HCT116 (cell line): ENCODE results near the gene MLH3. TPM values are rescaled to one million over a fixed set of nuclear protein-coding genes. Genes with fewer than 3 reads are reported as not detected.

Source experiments
- ATAC-seq: fragments of 200-7000 bp; cut with Tn5 transposase; 2 replicates; pipeline ENCODE4 v1.9.1; 2020; ENCODE audit warnings: mild to moderate bottlenecking, moderate library complexity
- BruUV-seq: library from RNA; stranded (reverse); fragments of 400-500 nt; replicated peaks from 2 replicates; lab custom pipeline; 2021; lab: Mats Ljungman, UMichigan
- CTCF ChIA-PET: fragments of 300-600 bp; sonication (Branson Sonifier 250); formaldehyde crosslinking; loops from one replicate; lab custom pipeline; 2021; ENCODE audit warnings: antibody characterized with exemption; lab: Charles Lee
- POLR2A ChIA-PET: fragments of 300-600, 350-600 bp; sonication (Branson Sonifier 250); formaldehyde crosslinking; loops from one replicate; lab custom pipeline; 2021; ENCODE audit warnings: antibody characterized with exemption; lab: Charles Lee
- RAD21 ChIA-PET, 2 experiments: fragments of 300-600 bp; sonication (Branson Sonifier 250); formaldehyde crosslinking; loops; one replicate each; lab custom pipeline; 2023; ENCODE audit warnings: low total read pairs in 2 of 2; ENCODE audit not compliant: uncharacterized antibody in 2 of 2, unreplicated experiment in 2 of 2, low non-redundant PET in 1 of 2; lab: Charles Lee
- DNase-seq: peaks from one replicate; pipeline ENCODE4 v3.0.0-alpha.2; 2010; ENCODE audit warnings: low read depth, low spot score
- H2AFZ ChIP-seq: fragments of 200-600 bp; shearing (Covaris generic), sonication (generic); 2 replicates; pipeline ENCODE4 v1.6.1; 2017; ENCODE audit warnings: low read depth, mixed run types, mixed read lengths, antibody characterized with exemption, low read length; ENCODE audit not compliant: poor library complexity, severe bottlenecking
- H3K27ac ChIP-seq: 2 replicates; pipeline ENCODE4 v1.5.1; 2012; ENCODE audit warnings: low read depth, low read length
- H3K27me3 ChIP-seq: fragments of 200-600 bp; sonication (generic); 2 replicates; pipeline ENCODE4 v1.6.1; 2016; ENCODE audit warnings: mixed run types, low read length, mixed read lengths; ENCODE audit not compliant: insufficient read depth
- H3K36me3 ChIP-seq, 2 experiments: fragments of 200-500 bp in 1 of 2; fragments of 200-600 bp in 1 of 2; sonication (Bioruptor generic) in 1 of 2; sonication (generic) in 1 of 2; 2 replicates each; pipeline versions ENCODE4 v1.5.1 to v1.6.1; 2014 to 2016; ENCODE audit warnings: low read length in 2 of 2, inconsistent platforms in 1 of 2, mixed read lengths in 1 of 2, mixed run types in 1 of 2; ENCODE audit not compliant: insufficient read depth in 2 of 2, control insufficient read depth in 1 of 2
- H3K4me1 ChIP-seq, 2 experiments: fragments of 200-600 bp in 1 of 2; sonication (generic) in 1 of 2; 2 replicates each; pipeline versions ENCODE4 v1.5.1 to v1.6.1; 2012 to 2017; ENCODE audit warnings: low read length in 2 of 2, inconsistent platforms in 1 of 2, mild to moderate bottlenecking in 1 of 2, mixed read lengths in 1 of 2, mixed run types in 1 of 2, moderate library complexity in 1 of 2; ENCODE audit not compliant: insufficient read depth in 2 of 2, control insufficient read depth in 1 of 2
- H3K4me2 ChIP-seq: fragments of 200-600 bp; sonication (generic); 2 replicates; pipeline ENCODE4 v1.6.1; 2017; ENCODE audit warnings: mixed run types, low read length, mixed read lengths
- H3K4me3 ChIP-seq, 2 experiments: fragments of 200-600 bp in 1 of 2; sonication (generic) in 1 of 2; replicated peaks in 1 of 2; 2 replicates each; pipeline ENCODE4 v1.5.1; 2011 to 2016; ENCODE audit warnings: low read length in 2 of 2, control low read depth in 1 of 2, low read depth in 1 of 2, mild to moderate bottlenecking in 1 of 2, mixed read lengths in 1 of 2, mixed run types in 1 of 2
- H3K79me2 ChIP-seq: fragments of 200-600 bp; sonication (generic); 2 replicates; pipeline ENCODE4 v1.6.1; 2017; ENCODE audit warnings: mild to moderate bottlenecking, mixed run types, low read length, moderate library complexity, mixed read lengths; ENCODE audit not compliant: insufficient read depth
- H3K9ac ChIP-seq: fragments of 200-600 bp; sonication (generic); 2 replicates; pipeline ENCODE4 v1.6.1; 2016; ENCODE audit warnings: low read length, mixed read lengths
- H3K9me2 ChIP-seq: fragments of 200-600 bp; sonication (generic), shearing (Covaris generic); 2 replicates; pipeline ENCODE4 v1.6.1; 2017; ENCODE audit warnings: mixed run types, mild to moderate bottlenecking, moderate library complexity; ENCODE audit not compliant: insufficient read depth
- H3K9me3 ChIP-seq, 2 experiments: fragments of 200-500 bp in 1 of 2; fragments of 200-600 bp in 1 of 2; sonication (Bioruptor generic) in 1 of 2; sonication (generic) in 1 of 2; 2 replicates each; pipeline ENCODE4 v1.6.1; 2014 to 2017; ENCODE audit warnings: low read length in 2 of 2, mixed read lengths in 2 of 2, inconsistent platforms in 1 of 2, low read depth in 1 of 2, mild to moderate bottlenecking in 1 of 2, mixed run types in 1 of 2, moderate library complexity in 1 of 2; ENCODE audit not compliant: control insufficient read depth in 1 of 2, insufficient read depth in 1 of 2
- H4K20me1 ChIP-seq: fragments of 200-600 bp; sonication (generic), shearing (Covaris generic); 2 replicates; pipeline ENCODE4 v1.6.1; 2017; ENCODE audit warnings: mixed run types, mild to moderate bottlenecking, moderate library complexity; ENCODE audit not compliant: insufficient read depth
- ELF1 ChIP-seq: IDR thresholded peaks from 2 replicates; pipeline ENCODE4 v1.6.1; 2012; ENCODE audit warnings: low read depth, borderline replicate concordance
- EZH2 ChIP-seq: fragments of 200-600 bp; sonication (generic); IDR thresholded peaks from 2 replicates; pipeline ENCODE4 v1.6.1; 2017; ENCODE audit warnings: antibody characterized with exemption, mixed run types
- JUND ChIP-seq: IDR thresholded peaks from 2 replicates; pipeline ENCODE4 v1.6.1; 2012
- POLR2A ChIP-seq: IDR thresholded peaks from 2 replicates; pipeline ENCODE4 v1.7.0; 2011; ENCODE audit warnings: borderline replicate concordance; ENCODE audit not compliant: insufficient read depth, insufficient read length; ENCODE audit errors: extremely low read depth
- POLR2AphosphoS5 ChIP-seq: IDR thresholded peaks from 2 replicates; pipeline ENCODE4 v1.6.1; 2011; ENCODE audit warnings: mild to moderate bottlenecking, low read depth, low read length, moderate library complexity
- RAD21 ChIP-seq: IDR thresholded peaks from 2 replicates; pipeline ENCODE4 v1.6.1; 2012; ENCODE audit warnings: low read depth, mild to moderate bottlenecking
- SIN3A ChIP-seq: IDR thresholded peaks from 2 replicates; pipeline ENCODE4 v1.6.1; 2012; ENCODE audit warnings: low read depth
- SP1 ChIP-seq: IDR thresholded peaks from 2 replicates; pipeline ENCODE4 v1.6.1; 2012; ENCODE audit warnings: low read depth
- SRF ChIP-seq: IDR thresholded peaks from 2 replicates; pipeline ENCODE4 v1.6.1; 2012; ENCODE audit warnings: low read depth
- TCF7L2 ChIP-seq: IDR thresholded peaks from 2 replicates; pipeline ENCODE4 v1.7.0; 2011; ENCODE audit warnings: borderline replicate concordance, inconsistent platforms; ENCODE audit not compliant: insufficient read depth, insufficient read length; ENCODE audit errors: extremely low read depth
- ZNF274 ChIP-seq: fragments of 200-500 bp; sonication (Bioruptor generic); IDR thresholded peaks from 2 replicates; pipeline ENCODE4 v1.6.1; 2014; ENCODE audit warnings: mild to moderate bottlenecking, low read depth, low read length, inconsistent platforms
- intact Hi-C: fragments of 100-400 bp; cut with micrococcal nuclease; formaldehyde crosslinking; loops from 2 replicates; pipeline ENCODE4 v1.10.0; 2022
- total RNA-seq: library from RNA; stranded (reverse); gene quantifications from one replicate; pipeline ENCODE4 v1.2.1, GENCODE V29; 2021; ENCODE audit not compliant: unreplicated experiment
- TF ChIP-seq, protein P1 (sequence below): IDR thresholded peaks from 2 replicates; pipeline ENCODE4 v1.6.1; 2012; ENCODE audit warnings: low read depth
- TF ChIP-seq, protein P2 (sequence below): IDR thresholded peaks from 2 replicates; pipeline ENCODE4 v1.6.1; 2012
- TF ChIP-seq, protein P3 (sequence below): IDR thresholded peaks from 2 replicates; pipeline ENCODE4 v1.6.1; 2012

MLH3 gene
- total RNA-seq, 1 experiment from 2014 or later: 14.7 TPM

DNA sequence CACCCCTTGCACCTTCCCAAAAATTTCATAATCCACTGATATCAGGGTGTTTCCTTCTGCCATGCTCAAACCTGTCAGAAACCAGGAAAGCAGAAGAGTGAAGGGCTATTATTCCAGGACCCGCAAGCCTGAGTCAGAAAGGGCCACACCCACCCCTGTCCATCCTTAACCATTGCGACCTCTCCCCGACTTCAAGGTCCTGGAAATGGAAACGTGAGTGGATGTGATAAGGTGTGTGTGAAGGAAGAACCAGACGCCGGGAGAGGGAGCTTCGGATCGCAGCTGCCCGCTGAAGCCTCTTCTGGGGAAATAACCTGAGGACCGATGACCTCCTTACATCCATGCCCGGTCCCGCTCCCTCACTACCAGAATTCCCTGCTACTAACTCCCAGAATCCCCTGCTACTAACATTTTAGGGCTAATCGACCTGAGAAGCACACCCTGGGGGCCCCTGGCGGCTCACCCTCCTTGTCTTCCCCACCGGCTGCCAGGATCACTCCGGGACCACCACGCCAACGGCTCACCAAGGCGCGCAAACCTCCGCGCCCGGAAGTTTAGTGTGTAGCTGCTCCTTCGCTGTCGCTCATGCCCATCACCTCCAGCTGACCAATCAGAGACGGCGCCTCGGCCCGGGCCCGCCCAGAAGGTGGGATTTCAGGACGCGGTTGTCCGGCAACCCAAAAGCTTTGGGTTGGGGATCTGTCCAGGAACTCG is 12.4 kb upstream of the MLH3 start, which contains the start of gene ACYP1:
ACYP1 (minus strand) TSS at position 534 of the 714 bp plus-strand sequence; CDS start at position 63, 471 bp downstream.
- H3K4me2 ChIP-seq: peak within 1 kb of the TSS; percentile 86
- peak within 1 kb of the TSS; percentile 72 to 83 for H3K4me3 ChIP-seq
- peak; percentile 98 for ATAC-seq
- H3K9me2 ChIP-seq: no peaks in the 10 kb centered on the region
- no peaks in the 10 kb centered on the region for H4K20me1 ChIP-seq
- TSS peak; percentile 47 for BruUV-seq
- H3K79me2 ChIP-seq: peaks cover 40% of the 10 kb centered on the region
- intact Hi-C loops: no loop called here
- CTCF ChIA-PET: interaction anchor here (0.9 to 1.4 kb wide), 3 partner anchors 118 to 425 kb away, joined by 3 to 6 read pairs (median 3); no protein-coding TSS in a partner anchor
- TF ChIP-seq, protein P1, sequence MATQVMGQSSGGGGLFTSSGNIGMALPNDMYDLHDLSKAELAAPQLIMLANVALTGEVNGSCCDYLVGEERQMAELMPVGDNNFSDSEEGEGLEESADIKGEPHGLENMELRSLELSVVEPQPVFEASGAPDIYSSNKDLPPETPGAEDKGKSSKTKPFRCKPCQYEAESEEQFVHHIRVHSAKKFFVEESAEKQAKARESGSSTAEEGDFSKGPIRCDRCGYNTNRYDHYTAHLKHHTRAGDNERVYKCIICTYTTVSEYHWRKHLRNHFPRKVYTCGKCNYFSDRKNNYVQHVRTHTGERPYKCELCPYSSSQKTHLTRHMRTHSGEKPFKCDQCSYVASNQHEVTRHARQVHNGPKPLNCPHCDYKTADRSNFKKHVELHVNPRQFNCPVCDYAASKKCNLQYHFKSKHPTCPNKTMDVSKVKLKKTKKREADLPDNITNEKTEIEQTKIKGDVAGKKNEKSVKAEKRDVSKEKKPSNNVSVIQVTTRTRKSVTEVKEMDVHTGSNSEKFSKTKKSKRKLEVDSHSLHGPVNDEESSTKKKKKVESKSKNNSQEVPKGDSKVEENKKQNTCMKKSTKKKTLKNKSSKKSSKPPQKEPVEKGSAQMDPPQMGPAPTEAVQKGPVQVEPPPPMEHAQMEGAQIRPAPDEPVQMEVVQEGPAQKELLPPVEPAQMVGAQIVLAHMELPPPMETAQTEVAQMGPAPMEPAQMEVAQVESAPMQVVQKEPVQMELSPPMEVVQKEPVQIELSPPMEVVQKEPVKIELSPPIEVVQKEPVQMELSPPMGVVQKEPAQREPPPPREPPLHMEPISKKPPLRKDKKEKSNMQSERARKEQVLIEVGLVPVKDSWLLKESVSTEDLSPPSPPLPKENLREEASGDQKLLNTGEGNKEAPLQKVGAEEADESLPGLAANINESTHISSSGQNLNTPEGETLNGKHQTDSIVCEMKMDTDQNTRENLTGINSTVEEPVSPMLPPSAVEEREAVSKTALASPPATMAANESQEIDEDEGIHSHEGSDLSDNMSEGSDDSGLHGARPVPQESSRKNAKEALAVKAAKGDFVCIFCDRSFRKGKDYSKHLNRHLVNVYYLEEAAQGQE: no peak
- TF ChIP-seq JUND: no peak
- TF ChIP-seq, protein P2, sequence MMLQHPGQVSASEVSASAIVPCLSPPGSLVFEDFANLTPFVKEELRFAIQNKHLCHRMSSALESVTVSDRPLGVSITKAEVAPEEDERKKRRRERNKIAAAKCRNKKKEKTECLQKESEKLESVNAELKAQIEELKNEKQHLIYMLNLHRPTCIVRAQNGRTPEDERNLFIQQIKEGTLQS: no peak
- peak; percentile 71 for TF ChIP-seq POLR2AphosphoS5
- TF ChIP-seq SRF: no peak
- no peak for TF ChIP-seq RAD21
- TF ChIP-seq EZH2: no peak
- TF ChIP-seq SP1: peak; percentile 95
- TF ChIP-seq TCF7L2: no peak
- TF ChIP-seq, protein P3, sequence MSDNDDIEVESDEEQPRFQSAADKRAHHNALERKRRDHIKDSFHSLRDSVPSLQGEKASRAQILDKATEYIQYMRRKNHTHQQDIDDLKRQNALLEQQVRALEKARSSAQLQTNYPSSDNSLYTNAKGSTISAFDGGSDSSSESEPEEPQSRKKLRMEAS: peak; percentile 59; the same call in 1 of the 2 replicates
- TF ChIP-seq POLR2A: peak; percentile 81
- no peak for TF ChIP-seq SIN3A
- TF ChIP-seq ZNF274: no peak
- no peak; the same call in 1 of the 2 replicates for TF ChIP-seq ELF1
- peak within 1 kb of the TSS; percentile 79 for H2AFZ ChIP-seq
- RAD21 ChIA-PET: no interaction called here
- H3K4me1 ChIP-seq: peaks cover 12 to 23% of the 10 kb centered on the region in 2 experiments
- peak; percentile 76 for DNase-seq
- POLR2A ChIA-PET: no interaction called here
- peaks cover 2 to 20% of the 10 kb centered on the region in 2 experiments; a peak in 1 of 4 replicates for H3K36me3 ChIP-seq
- peak within 1 kb of the TSS; percentile 77 for H3K9ac ChIP-seq
- H3K27me3 ChIP-seq: no peaks in the 10 kb centered on the region
- no peaks in the 10 kb centered on the region for H3K9me3 ChIP-seq
- peak within 1 kb of the TSS; percentile 70 for H3K27ac ChIP-seq
